Osteocyte (in vitro differentiated cells): Measurements from ENCODE around the gene GRB10. TPM values are rescaled to one million over a fixed set of nuclear protein-coding genes. Genes with fewer than 3 reads are reported as not detected.
A peak's percentile ranks its signal among the peaks of the same experiment; 100 is the strongest.

Source experiments
- DNase-seq: peaks from one replicate; pipeline ENCODE4 v3.0.0; 2021; ENCODE audit warnings: mixed read lengths; ENCODE audit not compliant: unreplicated experiment; ENCODE audit errors: extremely low spot score
- H3K27ac Mint-ChIP-seq: one replicate; pipeline ENCODE4 v1.8.0; 2021; ENCODE audit warnings: mild to moderate bottlenecking, mixed read lengths; ENCODE audit not compliant: unreplicated experiment
- H3K27me3 Mint-ChIP-seq: one replicate; pipeline ENCODE4 v1.8.0; 2021; ENCODE audit warnings: mixed read lengths; ENCODE audit not compliant: unreplicated experiment
- H3K36me3 Mint-ChIP-seq: one replicate; pipeline ENCODE4 v1.8.0; 2021; ENCODE audit warnings: mixed read lengths; ENCODE audit not compliant: unreplicated experiment
- H3K4me1 Mint-ChIP-seq: one replicate; pipeline ENCODE4 v1.8.0; 2021; ENCODE audit warnings: mixed read lengths; ENCODE audit not compliant: unreplicated experiment
- H3K4me3 Mint-ChIP-seq: one replicate; pipeline ENCODE4 v1.8.0; 2021; ENCODE audit warnings: mild to moderate bottlenecking, moderate library complexity, mixed read lengths; ENCODE audit not compliant: unreplicated experiment
- H3K9me3 Mint-ChIP-seq: one replicate; pipeline ENCODE4 v1.8.0; 2021; ENCODE audit warnings: mixed read lengths; ENCODE audit not compliant: unreplicated experiment
- CTCF ChIP-seq: fragments of 200-600 bp; sonication (generic); IDR thresholded peaks from 2 replicates; pipeline ENCODE4 v1.5.0; 2021; ENCODE audit warnings: antibody characterized with exemption, mild to moderate bottlenecking, moderate library complexity
- total RNA-seq: library from RNA; stranded (reverse); gene quantifications from 2 replicates; pipeline ENCODE4 v1.2.1, GENCODE V29; 2021

Gene GRB10
- total RNA-seq, 1 donor from 2014 or later, result 51.3 TPM

GRCh38 chr7:50679218-50680007, 103.3 kb downstream of the GRB10 start:
- H3K4me3 Mint-ChIP-seq, result no peak overlapping the region
- no peaks in the 10 kb centered on the region for H3K27me3 Mint-ChIP-seq
- H3K36me3 Mint-ChIP-seq, result peaks cover 1% of the 10 kb centered on the region
- H3K9me3 Mint-ChIP-seq, result no peaks in the 10 kb centered on the region
- TF ChIP-seq CTCF, result peak; percentile 61
- DNase-seq, result no peak
- no peak overlapping the region for H3K27ac Mint-ChIP-seq
- peaks cover 27% of the 10 kb centered on the region for H3K4me1 Mint-ChIP-seq

GRCh38 chr7:50678586-50678985, 104.1 kb downstream of the GRB10 start:
- Mint-ChIP-seq H3K36me3 (peaks cover 9% of the 10 kb centered on the region), H3K27ac (no peak overlapping the region), H3K4me1 (peaks cover 26% of the 10 kb centered on the region), H3K9me3 (no peaks in the 10 kb centered on the region), H3K27me3 (no peaks in the 10 kb centered on the region), H3K4me3 (no peak overlapping the region)
- no peak for TF ChIP-seq CTCF
- DNase-seq, result no peak

GRCh38 chr7:50677638-50677996, 105.1 kb downstream of the GRB10 start:
- no peak for DNase-seq
- Mint-ChIP-seq H3K27ac (no peak overlapping the region), H3K4me3 (no peak overlapping the region), H3K27me3 (no peaks in the 10 kb centered on the region), H3K36me3 (peaks cover 13% of the 10 kb centered on the region), H3K9me3 (no peaks in the 10 kb centered on the region), H3K4me1 (peaks cover 26% of the 10 kb centered on the region)
- no peak for TF ChIP-seq CTCF

- no peak overlapping the region for H3K4me3 Mint-ChIP-seq
- H3K27ac Mint-ChIP-seq, result no peak overlapping the region
- no peaks in the 10 kb centered on the region for H3K9me3 Mint-ChIP-seq
- no peak for TF ChIP-seq CTCF
- peaks cover 15% of the 10 kb centered on the region for H3K36me3 Mint-ChIP-seq
- peaks cover 26% of the 10 kb centered on the region for H3K4me1 Mint-ChIP-seq
- no peak for DNase-seq
- no peaks in the 10 kb centered on the region for H3K27me3 Mint-ChIP-seq
Measured at GRCh38 chr7:50676740-50677637, 105.7 kb downstream of the GRB10 start.

- Mint-ChIP-seq H3K4me3 (no peak overlapping the region), H3K4me1 (peaks cover 26% of the 10 kb centered on the region), H3K27me3 (no peaks in the 10 kb centered on the region), H3K27ac (no peak overlapping the region), H3K9me3 (no peaks in the 10 kb centered on the region), H3K36me3 (peaks cover 20% of the 10 kb centered on the region)
- DNase-seq, result no peak
- TF ChIP-seq CTCF, result no peak
Measured at GRCh38 chr7:50676079-50676478, 106.6 kb downstream of the GRB10 start.
